WTC11 (cell line): ENCODE data around the gene CALML3. TPM values are rescaled to one million over a fixed set of nuclear protein-coding genes. Genes with fewer than 3 reads are reported as not detected.

Experiments used
- ATAC-seq: fragments of 200-7000 bp; cut with Tn5 transposase; 2 replicates; pipeline ENCODE4 v1.10.0; 2021; ENCODE audit warnings: mild to moderate bottlenecking, moderate library complexity
- CTCF ChIA-PET: fragments of 300-600 bp; sonication (Branson Sonifier 250); formaldehyde crosslinking; loops from one replicate; lab custom pipeline; 2021; ENCODE audit warnings: antibody characterized with exemption; lab: Charles Lee
- POLR2A ChIA-PET: fragments of 350-600 bp; sonication (Branson Sonifier 250); formaldehyde crosslinking; loops from one replicate; lab custom pipeline; 2021; ENCODE audit warnings: antibody characterized with exemption; lab: Charles Lee
- DNase-seq: peaks from one replicate; pipeline ENCODE4 v3.0.0; 2021; ENCODE audit warnings: low spot score
- H3K27ac Mint-ChIP-seq: 2 replicates; pipeline ENCODE4 v1.8.0; 2021; ENCODE audit warnings: mixed read lengths
- H3K27me3 Mint-ChIP-seq: 2 replicates; pipeline ENCODE4 v1.8.0; 2021; ENCODE audit warnings: low read depth, mild to moderate bottlenecking, moderate library complexity, mixed read lengths
- H3K36me3 Mint-ChIP-seq: 2 replicates; pipeline ENCODE4 v1.8.0; 2021; ENCODE audit warnings: mixed read lengths
- H3K4me1 Mint-ChIP-seq: 2 replicates; pipeline ENCODE4 v1.8.0; 2022; ENCODE audit warnings: mixed read lengths
- H3K4me3 Mint-ChIP-seq: 2 replicates; pipeline ENCODE4 v1.8.0; 2021; ENCODE audit warnings: mild to moderate bottlenecking, moderate library complexity, mixed read lengths
- H3K9me3 Mint-ChIP-seq: 2 replicates; pipeline ENCODE4 v1.8.0; 2021; ENCODE audit warnings: mixed read lengths
- AFF4 ChIP-seq: sonication (generic); formaldehyde crosslinking; IDR thresholded peaks from 2 replicates; pipeline ENCODE4 v1.8.1; 2023; ENCODE audit warnings: mild to moderate bottlenecking, missing genetic modification reagents, borderline replicate concordance
- CBFB ChIP-seq: sonication (generic); formaldehyde crosslinking; IDR thresholded peaks from 2 replicates; pipeline ENCODE4 v1.8.1; 2022; ENCODE audit warnings: mild to moderate bottlenecking, low read depth, missing genetic modification reagents
- ELF4 ChIP-seq: sonication (generic); formaldehyde crosslinking; IDR thresholded peaks from 2 replicates; pipeline ENCODE4 v1.8.1; 2022; ENCODE audit warnings: low read depth, mild to moderate bottlenecking, moderate library complexity, missing genetic modification reagents
- EMX1 ChIP-seq: fragments of 250-450 bp; sonication (Bioruptor Pico); IDR thresholded peaks from 2 replicates; pipeline ENCODE4 v1.8.0; 2021; ENCODE audit warnings: mild to moderate bottlenecking
- ESRRA ChIP-seq: sonication (generic); formaldehyde crosslinking; IDR thresholded peaks from 2 replicates; pipeline ENCODE4 v1.8.1; 2022; ENCODE audit warnings: mild to moderate bottlenecking, missing genetic modification reagents, borderline replicate concordance
- FOXP4 ChIP-seq: sonication (generic); formaldehyde crosslinking; IDR thresholded peaks from 2 replicates; pipeline ENCODE4 v1.8.0; 2022; ENCODE audit warnings: mild to moderate bottlenecking, missing genetic modification reagents
- GABPB1 ChIP-seq: sonication (generic); formaldehyde crosslinking; IDR thresholded peaks from 2 replicates; pipeline ENCODE4 v1.8.1; 2023; ENCODE audit warnings: mild to moderate bottlenecking, missing genetic modification reagents
- GTF2I ChIP-seq: fragments of 250-450 bp; sonication (Bioruptor Pico); conservative IDR thresholded peaks from 2 replicates; pipeline ENCODE4 v1.4.0; 2021; ENCODE audit warnings: mild to moderate bottlenecking
- MYBL2 ChIP-seq: sonication (generic); formaldehyde crosslinking; IDR thresholded peaks from 2 replicates; pipeline ENCODE4 v1.8.1; 2023; ENCODE audit warnings: mild to moderate bottlenecking, moderate library complexity, missing genetic modification reagents
- NFE2L1 ChIP-seq: sonication (generic); formaldehyde crosslinking; IDR thresholded peaks from 2 replicates; pipeline ENCODE4 v1.8.1; 2023; ENCODE audit warnings: missing genetic modification reagents
- NFYB ChIP-seq: sonication (generic); formaldehyde crosslinking; conservative IDR thresholded peaks from 2 replicates; pipeline ENCODE4 v1.8.0; 2022; ENCODE audit warnings: low read depth, missing genetic modification reagents
- OVOL2 ChIP-seq: fragments of 250-450 bp; sonication (Bioruptor Pico); IDR thresholded peaks from 2 replicates; pipeline ENCODE4 v1.9.0; 2021; ENCODE audit warnings: mild to moderate bottlenecking, borderline replicate concordance
- RELA ChIP-seq: sonication (generic); formaldehyde crosslinking; IDR thresholded peaks from 2 replicates; pipeline ENCODE4 v1.8.1; 2022; ENCODE audit warnings: missing genetic modification reagents, mild to moderate bottlenecking, borderline replicate concordance
- TP53 ChIP-seq: sonication (generic); formaldehyde crosslinking; IDR thresholded peaks from 2 replicates; pipeline ENCODE4 v1.8.1; 2023; ENCODE audit warnings: mild to moderate bottlenecking, missing genetic modification reagents
- ZNF219 ChIP-seq: sonication (generic); formaldehyde crosslinking; IDR thresholded peaks from 2 replicates; pipeline ENCODE4 v1.8.0; 2023; ENCODE audit warnings: missing genetic modification reagents, mild to moderate bottlenecking, borderline replicate concordance
- ZNF423 ChIP-seq: fragments of 250-450 bp; sonication (Bioruptor Pico); IDR thresholded peaks from 2 replicates; pipeline ENCODE4 v2.1.2; 2022; ENCODE audit warnings: mild to moderate bottlenecking, moderate library complexity
- total RNA-seq: library from RNA; stranded (reverse); gene quantifications from 3 replicates; pipeline ENCODE4 v1.2.3, GENCODE V29; 2021
- TF ChIP-seq, protein P1 (sequence below): sonication (generic); formaldehyde crosslinking; IDR thresholded peaks from 2 replicates; pipeline ENCODE4 v1.8.1; 2023; ENCODE audit warnings: mild to moderate bottlenecking, missing genetic modification reagents
- TF ChIP-seq, protein P2 (sequence below): fragments of 250-450 bp; sonication (Bioruptor Pico); conservative IDR thresholded peaks from 2 replicates; pipeline ENCODE4 v1.9.0; 2021; ENCODE audit warnings: mild to moderate bottlenecking

The CALML3 gene
- total RNA-seq, 1 experiment from 2014 or later = not detected

GRCh38 chr10:5532307-5532605 lies 7.5 kb downstream of the CALML3 start (continued):
- TF ChIP-seq GTF2I (CRISPR knock-in tag) = no peak
- TF ChIP-seq, all 79 proteins: peak for 0

GRCh38 chr10:5532618-5533097 lies 7.9 kb downstream of the CALML3 start:
- H3K4me3 Mint-ChIP-seq = no peak overlapping the region
- H3K4me1 Mint-ChIP-seq = 0 out of 2 replicates have a peak, but pooled peaks cover 2% of the 10 kb centered on the region
- ChIA-PET POLR2A (no interaction called here), CTCF (no interaction called here)
- DNase-seq (peak; percentile 1), ATAC-seq (no peak)
- no peak overlapping the region for H3K27ac Mint-ChIP-seq
- no peak for TF ChIP-seq EMX1 (CRISPR knock-in tag)
- TF ChIP-seq ZNF423 (CRISPR knock-in tag) = no peak
- no peak for TF ChIP-seq OVOL2 (CRISPR knock-in tag)
- TF ChIP-seq CBFB (CRISPR knock-in tag) = no peak
- TF ChIP-seq MYBL2 (CRISPR knock-in tag) = no peak
- TF ChIP-seq NFE2L1 (CRISPR knock-in tag) = no peak
- TF ChIP-seq, protein P1, sequence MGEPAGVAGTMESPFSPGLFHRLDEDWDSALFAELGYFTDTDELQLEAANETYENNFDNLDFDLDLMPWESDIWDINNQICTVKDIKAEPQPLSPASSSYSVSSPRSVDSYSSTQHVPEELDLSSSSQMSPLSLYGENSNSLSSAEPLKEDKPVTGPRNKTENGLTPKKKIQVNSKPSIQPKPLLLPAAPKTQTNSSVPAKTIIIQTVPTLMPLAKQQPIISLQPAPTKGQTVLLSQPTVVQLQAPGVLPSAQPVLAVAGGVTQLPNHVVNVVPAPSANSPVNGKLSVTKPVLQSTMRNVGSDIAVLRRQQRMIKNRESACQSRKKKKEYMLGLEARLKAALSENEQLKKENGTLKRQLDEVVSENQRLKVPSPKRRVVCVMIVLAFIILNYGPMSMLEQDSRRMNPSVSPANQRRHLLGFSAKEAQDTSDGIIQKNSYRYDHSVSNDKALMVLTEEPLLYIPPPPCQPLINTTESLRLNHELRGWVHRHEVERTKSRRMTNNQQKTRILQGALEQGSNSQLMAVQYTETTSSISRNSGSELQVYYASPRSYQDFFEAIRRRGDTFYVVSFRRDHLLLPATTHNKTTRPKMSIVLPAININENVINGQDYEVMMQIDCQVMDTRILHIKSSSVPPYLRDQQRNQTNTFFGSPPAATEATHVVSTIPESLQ = no peak
- TF ChIP-seq ESRRA = no peak
- no peak for TF ChIP-seq RELA (CRISPR knock-in tag)
- TF ChIP-seq TP53 (CRISPR knock-in tag) = no peak
- TF ChIP-seq GABPB1 (CRISPR knock-in tag) = no peak
- no peak for TF ChIP-seq NFYB (CRISPR knock-in tag)
- TF ChIP-seq ELF4 (CRISPR knock-in tag) = no peak
- no peak for TF ChIP-seq AFF4 (CRISPR knock-in tag)
- TF ChIP-seq, protein P2, sequence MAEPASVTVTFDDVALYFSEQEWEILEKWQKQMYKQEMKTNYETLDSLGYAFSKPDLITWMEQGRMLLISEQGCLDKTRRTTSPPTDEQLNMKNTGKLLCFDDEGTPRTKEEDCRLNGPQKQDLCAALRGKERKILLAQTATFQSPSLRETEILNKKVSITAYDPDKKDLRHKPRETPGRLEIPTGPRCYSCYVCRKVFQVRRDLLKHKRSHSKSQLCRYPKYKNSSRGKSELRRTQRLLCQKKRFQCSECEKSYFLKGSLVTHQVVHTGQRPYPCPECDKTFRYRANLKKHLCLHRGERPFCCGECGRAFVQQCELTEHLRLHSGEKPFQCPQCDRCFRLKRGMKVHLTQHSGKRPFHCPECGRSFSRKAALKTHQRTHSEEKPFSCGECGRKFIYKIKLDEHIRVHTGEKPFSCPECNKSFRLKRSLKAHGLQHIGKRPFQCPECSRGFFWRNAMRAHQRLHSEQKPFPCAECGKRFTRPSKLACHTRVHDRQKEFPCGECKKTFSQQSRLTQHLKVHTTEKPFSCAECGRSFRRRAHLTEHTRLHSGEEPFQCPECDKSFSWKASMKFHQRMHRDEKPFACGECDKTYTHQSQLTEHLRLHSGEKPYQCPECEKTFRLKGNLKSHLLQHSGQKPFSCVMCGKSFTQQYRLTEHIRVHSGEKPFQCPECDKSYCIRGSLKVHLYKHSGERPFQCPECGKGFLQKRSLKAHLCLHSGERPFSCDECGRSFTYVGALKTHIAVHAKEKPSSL (CRISPR knock-in tag) = no peak
- no peak for TF ChIP-seq ZNF219
- no peak for TF ChIP-seq FOXP4 (CRISPR knock-in tag)
- no peaks in the 10 kb centered on the region; the same call in 1 of the 2 replicates for H3K27me3 Mint-ChIP-seq
- no peaks in the 10 kb centered on the region for H3K36me3 Mint-ChIP-seq
- peaks cover 9% of the 10 kb centered on the region for H3K9me3 Mint-ChIP-seq
